ENCODE measurements around the gene CHPF2. TPM values are rescaled to one million over a fixed set of nuclear protein-coding genes. Genes with fewer than 3 reads are reported as not detected.

Gene CHPF2
- total RNA-seq, 1 donor from 2014 or later = 17.3 TPM

- Histone ChIP-seq H3K27me3 (ENCODE audit: low read depth) (no peaks in the 10 kb centered on the region), H3K27ac (replicated peaks) (no peak overlapping the region), H3K4me3 (no peak overlapping the region), H3K36me3 (peaks cover 8% of the 10 kb centered on the region), H3K9me3 (replicated peaks) (no peaks in the 10 kb centered on the region), H3K4me1 (peaks cover 59% of the 10 kb centered on the region)
- intact Hi-C loops (cut with micrococcal nuclease) = no loop called here
- TF ChIP-seq, protein P1, sequence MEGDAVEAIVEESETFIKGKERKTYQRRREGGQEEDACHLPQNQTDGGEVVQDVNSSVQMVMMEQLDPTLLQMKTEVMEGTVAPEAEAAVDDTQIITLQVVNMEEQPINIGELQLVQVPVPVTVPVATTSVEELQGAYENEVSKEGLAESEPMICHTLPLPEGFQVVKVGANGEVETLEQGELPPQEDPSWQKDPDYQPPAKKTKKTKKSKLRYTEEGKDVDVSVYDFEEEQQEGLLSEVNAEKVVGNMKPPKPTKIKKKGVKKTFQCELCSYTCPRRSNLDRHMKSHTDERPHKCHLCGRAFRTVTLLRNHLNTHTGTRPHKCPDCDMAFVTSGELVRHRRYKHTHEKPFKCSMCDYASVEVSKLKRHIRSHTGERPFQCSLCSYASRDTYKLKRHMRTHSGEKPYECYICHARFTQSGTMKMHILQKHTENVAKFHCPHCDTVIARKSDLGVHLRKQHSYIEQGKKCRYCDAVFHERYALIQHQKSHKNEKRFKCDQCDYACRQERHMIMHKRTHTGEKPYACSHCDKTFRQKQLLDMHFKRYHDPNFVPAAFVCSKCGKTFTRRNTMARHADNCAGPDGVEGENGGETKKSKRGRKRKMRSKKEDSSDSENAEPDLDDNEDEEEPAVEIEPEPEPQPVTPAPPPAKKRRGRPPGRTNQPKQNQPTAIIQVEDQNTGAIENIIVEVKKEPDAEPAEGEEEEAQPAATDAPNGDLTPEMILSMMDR (IDR thresholded peaks at IDR 0.05; ENCODE audit: borderline replicate concordance) = no peak
- no peak for DNase-seq
Measured at GRCh38 chr7:151229249-151229648, 3.0 kb upstream of the CHPF2 start.

DNA sequence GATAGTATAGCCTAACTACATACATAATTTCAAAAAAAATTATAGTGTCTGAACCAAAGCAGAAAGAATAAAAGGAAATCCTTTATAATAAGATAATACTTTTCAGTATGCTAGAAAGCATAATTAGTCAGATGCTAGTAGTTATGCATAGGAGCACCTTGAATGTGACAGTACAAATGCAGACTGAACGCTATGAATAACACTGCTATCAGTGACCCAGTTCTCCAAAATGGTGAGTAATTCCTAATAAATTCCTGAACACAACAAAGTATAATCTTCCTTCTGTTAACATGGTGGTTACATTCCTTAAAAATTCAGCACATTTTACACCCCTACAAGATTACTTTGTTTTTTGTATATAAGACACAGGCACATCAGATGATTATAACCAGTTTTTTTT is 1.2 kb upstream of the CHPF2 start:
- Histone ChIP-seq H3K36me3 (peaks cover 10% of the 10 kb centered on the region), H3K27ac (replicated peaks) (peak overlapping the region; percentile 90), H3K9me3 (replicated peaks) (no peaks in the 10 kb centered on the region), H3K4me3 (no peak overlapping the region), H3K4me1 (peaks cover 64% of the 10 kb centered on the region), H3K27me3 (ENCODE audit: low read depth) (no peaks in the 10 kb centered on the region)
- intact Hi-C loops (cut with micrococcal nuclease) = no loop called here
- TF ChIP-seq, protein P1 (IDR thresholded peaks at IDR 0.05; ENCODE audit: borderline replicate concordance) = no peak
- no peak for DNase-seq

DNA sequence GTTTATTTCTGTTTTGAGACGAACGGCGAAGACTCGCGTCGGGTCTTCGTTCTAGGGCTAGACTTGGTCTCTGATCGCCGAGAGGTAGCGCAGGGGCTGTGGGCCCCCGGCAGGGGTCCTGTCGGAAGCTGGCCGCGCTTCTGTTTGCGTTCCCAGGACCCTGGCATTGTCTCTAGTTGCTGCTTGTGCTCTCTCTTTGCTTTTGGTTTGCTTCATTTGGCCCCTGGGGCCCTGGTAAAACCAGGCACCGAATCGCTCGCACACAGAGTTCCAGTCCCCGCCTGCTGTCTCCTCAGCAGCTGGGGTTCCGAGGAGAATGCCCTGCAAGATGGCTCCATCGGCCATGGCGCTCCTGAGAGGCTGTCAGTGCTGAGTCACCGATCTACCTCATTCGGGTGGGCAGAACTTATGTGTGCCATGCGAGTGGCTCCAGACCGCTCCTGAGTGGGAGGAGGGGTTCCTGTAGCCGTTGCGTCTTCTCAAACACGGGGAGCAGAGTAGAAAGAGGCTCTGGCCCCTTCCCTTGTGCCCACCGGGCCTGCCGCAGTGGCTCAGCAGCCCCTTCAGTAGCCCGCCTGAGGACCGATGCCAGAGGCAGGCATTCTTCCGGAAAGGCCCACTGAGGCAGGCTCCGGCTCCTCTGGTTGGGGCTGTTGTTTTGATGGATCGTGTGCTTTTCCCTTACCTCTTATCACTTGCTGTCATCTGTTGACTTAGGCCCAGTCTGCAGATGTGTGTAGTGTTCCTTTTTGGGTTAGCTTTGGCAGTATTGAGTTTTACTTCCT is 826 bp downstream of the CHPF2 start:
- Histone ChIP-seq H3K36me3 (peaks cover 30% of the 10 kb centered on the region), H3K4me1 (peaks cover 48% of the 10 kb centered on the region), H3K4me3 (peak overlapping the region; percentile 99), H3K9me3 (replicated peaks) (no peaks in the 10 kb centered on the region), H3K27ac (replicated peaks) (peak overlapping the region; percentile 90), H3K27me3 (ENCODE audit: low read depth) (no peaks in the 10 kb centered on the region)
- TF ChIP-seq, protein P1 (IDR thresholded peaks at IDR 0.05; ENCODE audit: borderline replicate concordance) = no peak
- no peak for DNase-seq
- intact Hi-C loops (cut with micrococcal nuclease) = no loop called here

DNA sequence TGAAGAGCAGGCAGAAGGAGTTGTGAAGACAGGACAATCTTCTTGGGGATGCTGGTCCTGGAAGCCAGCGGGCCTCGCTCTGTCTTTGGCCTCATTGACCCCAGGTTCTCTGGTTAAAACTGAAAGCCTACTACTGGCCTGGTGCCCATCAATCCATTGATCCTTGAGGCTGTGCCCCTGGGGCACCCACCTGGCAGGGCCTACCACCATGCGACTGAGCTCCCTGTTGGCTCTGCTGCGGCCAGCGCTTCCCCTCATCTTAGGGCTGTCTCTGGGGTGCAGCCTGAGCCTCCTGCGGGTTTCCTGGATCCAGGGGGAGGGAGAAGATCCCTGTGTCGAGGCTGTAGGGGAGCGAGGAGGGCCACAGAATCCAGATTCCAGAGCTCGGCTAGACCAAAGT is 1.5 kb downstream of the CHPF2 start:
- H3K4me1 ChIP-seq = peaks cover 46% of the 10 kb centered on the region
- H3K36me3 ChIP-seq = peaks cover 37% of the 10 kb centered on the region
- DNase-seq = no peak
- TF ChIP-seq, protein P1 (IDR thresholded peaks at IDR 0.05; ENCODE audit: borderline replicate concordance) = no peak
- no peaks in the 10 kb centered on the region for H3K27me3 ChIP-seq (ENCODE audit: low read depth)
- H3K9me3 ChIP-seq (replicated peaks) = no peaks in the 10 kb centered on the region
- intact Hi-C loops (cut with micrococcal nuclease) = no loop called here
- H3K27ac ChIP-seq (replicated peaks) = peak overlapping the region; percentile 90
- H3K4me3 ChIP-seq = peak overlapping the region; percentile 99

GRCh38 chr7:151235091-151235787 is 3.0 kb downstream of the CHPF2 start:
- Histone ChIP-seq H3K27me3 (ENCODE audit: low read depth) (no peaks in the 10 kb centered on the region), H3K4me3 (no peak overlapping the region), H3K36me3 (peaks cover 50% of the 10 kb centered on the region), H3K4me1 (peaks cover 50% of the 10 kb centered on the region), H3K9me3 (replicated peaks) (no peaks in the 10 kb centered on the region), H3K27ac (replicated peaks) (no peak overlapping the region)
- intact Hi-C loops (cut with micrococcal nuclease) = no loop called here
- DNase-seq = no peak
- TF ChIP-seq, protein P1 (IDR thresholded peaks at IDR 0.05; ENCODE audit: borderline replicate concordance) = no peak
